GM13977 (cell line): ENCODE measurements around the gene DHRS7C.

Experiments used
- DNase-seq: peaks from one replicate; pipeline ENCODE4 v3.0.0; 2012; ENCODE audit warnings: low spot score
- CTCF ChIP-seq: IDR thresholded peaks from 2 replicates; pipeline ENCODE4 v1.5.1; 2012; ENCODE audit warnings: mild to moderate bottlenecking, control low read depth; ENCODE audit not compliant: insufficient read depth; ENCODE audit errors: extremely low read depth, missing control alignments
- in situ Hi-C: fragments of 300-500 bp; cut with MboI; formaldehyde crosslinking; loops from one replicate; pipeline ENCODE4 v1.12.0; 2022; ENCODE audit warnings: low sequenced_read_pairs, low pct_unique_long_range_greater_than_20kb, mixed read lengths, inconsistent platforms; ENCODE audit not compliant: unreplicated experiment

DHRS7C gene

DNA sequence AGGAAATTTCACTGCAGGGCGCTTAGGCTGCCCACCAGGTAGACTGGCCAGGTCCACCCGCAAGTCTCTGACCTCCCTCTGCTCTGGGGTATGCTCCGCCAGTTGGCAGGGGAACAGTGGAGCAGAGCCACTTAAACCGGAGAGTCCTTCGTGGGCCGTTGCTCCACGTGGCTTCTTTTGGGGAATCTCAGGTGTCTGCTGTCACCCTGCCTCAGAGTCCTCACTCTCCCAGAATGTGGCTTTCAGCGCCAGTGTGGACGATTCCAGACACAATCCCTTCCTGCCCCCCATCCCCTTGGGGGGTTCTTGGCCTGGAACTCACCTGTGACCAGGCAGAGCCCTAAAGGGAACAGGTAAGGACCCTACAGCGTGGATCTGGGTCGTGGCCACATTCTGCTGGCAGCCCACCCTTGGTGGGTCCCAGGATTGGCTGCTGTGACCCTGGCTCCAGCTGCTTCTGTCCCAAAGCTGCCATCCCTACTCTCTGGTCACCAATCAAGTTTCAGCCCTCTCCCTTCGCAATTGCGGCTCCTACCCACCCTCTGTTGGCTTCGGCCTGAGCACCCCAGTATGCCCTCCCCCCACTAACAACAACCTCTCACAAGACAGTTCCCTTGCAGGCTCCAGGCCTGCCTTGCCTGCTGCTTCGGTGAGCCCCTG lies 22.2 kb downstream of the DHRS7C start:
- DNase-seq: no peak
- in situ Hi-C loops: no loop called here
- TF ChIP-seq CTCF: no peak

GRCh38 chr17:9768381-9768934 lies 22.9 kb downstream of the DHRS7C start:
- in situ Hi-C loops: no loop called here
- peak; percentile 13 for TF ChIP-seq CTCF
- peak; percentile 59 for DNase-seq

DNA sequence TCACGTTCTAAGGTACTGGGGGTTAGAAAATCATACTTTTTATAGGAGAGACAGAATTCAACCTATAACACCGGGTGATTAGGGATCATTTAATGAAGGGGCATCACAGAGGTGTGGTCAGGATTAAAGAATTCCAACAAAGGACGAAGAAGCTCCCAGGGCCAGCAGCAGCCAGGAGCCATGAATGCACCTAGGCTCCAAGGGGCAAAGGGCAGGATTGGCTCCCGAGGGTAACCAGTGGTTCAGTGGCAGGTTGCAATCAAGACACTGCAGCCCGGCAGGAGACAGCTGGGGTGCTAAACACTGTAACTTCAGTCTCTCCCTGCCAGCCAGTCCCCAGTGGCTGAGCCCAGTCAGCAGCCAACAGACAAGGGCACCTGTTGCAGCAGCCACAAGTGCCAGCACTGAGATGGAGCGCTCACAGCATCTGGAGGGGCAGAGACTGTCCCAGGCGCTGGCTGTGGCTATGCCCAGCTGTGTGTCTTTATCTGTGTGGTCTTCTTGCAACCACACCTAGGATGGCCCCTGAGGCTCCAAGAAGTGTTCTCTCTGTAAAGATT lies 23.9 kb downstream of the DHRS7C start:
- no peak for TF ChIP-seq CTCF
- in situ Hi-C loops: no loop called here
- DNase-seq: no peak

DNA sequence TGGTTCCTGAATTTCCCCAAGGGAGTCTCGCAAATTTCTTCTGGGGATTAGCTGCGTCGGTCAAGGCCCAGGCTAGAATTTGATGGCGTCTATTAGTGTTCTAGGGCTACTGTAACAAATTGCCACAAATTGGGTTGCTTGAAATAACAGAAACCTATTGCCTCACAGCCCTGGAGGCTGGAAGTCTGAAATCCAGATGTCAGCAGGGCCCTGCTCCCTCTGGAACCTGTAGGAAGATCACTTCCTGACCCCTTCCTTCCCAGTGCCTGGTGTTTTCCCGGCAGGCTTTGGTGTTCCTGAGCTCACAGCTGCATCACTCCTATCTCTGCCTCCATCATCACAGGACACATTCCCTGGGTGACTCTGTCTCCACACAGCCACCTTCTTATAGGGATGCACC lies 24.4 kb downstream of the DHRS7C start:
- DNase-seq: no peak
- no peak for TF ChIP-seq CTCF
- in situ Hi-C loops: no loop called here

DNA sequence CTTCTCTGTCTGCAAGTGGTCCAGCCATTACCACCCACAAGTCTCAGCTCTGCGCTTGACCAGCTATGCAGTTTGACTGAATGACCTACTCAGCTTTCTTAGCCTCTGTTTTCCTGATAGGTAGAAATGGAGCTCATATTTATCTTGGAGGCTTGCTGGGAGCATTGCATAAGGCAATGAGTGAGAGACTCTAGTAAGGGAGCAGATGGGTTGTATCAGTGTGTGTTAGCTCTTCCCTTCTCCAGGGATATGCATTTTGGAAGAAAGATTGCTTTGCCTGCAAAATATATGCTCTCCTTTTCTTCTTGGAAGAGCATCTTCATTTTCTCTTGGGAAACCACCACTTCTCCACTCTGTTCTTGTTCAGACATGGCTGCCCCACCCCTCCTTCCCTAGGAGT lies 26.1 kb downstream of the DHRS7C start:
- in situ Hi-C loops: no loop called here
- no peak for TF ChIP-seq CTCF

GRCh38 chr17:9763643-9764042 lies 27.7 kb downstream of the DHRS7C start:
- in situ Hi-C loops: no loop called here
- TF ChIP-seq CTCF: no peak
- no peak for DNase-seq

More for the DNA sequence above, 26.1 kb downstream of the DHRS7C start:
- no peak for DNase-seq
